ENCODE data around the gene KCNV2.

Gene KCNV2

GRCh38 chr9:2717385-2717784, at the start of gene KCNV2:
Gene KCNV2 (plus strand): TSS chr9:2717510. CDS start chr9:2717740, 230 bp downstream.
- no peak for TF ChIP-seq CTCF (IDR thresholded peaks at IDR 0.05)

- no peak for TF ChIP-seq CTCF (IDR thresholded peaks at IDR 0.05)
Observed at GRCh38 chr9:2673161-2673560, 44.1 kb upstream of the KCNV2 start.

GRCh38 chr9:2674141-2674824, 43.0 kb upstream of the KCNV2 start:
- no peak for TF ChIP-seq CTCF (IDR thresholded peaks at IDR 0.05)

GRCh38 chr9:2675834-2676233, 41.5 kb upstream of the KCNV2 start:
- TF ChIP-seq CTCF (IDR thresholded peaks at IDR 0.05), result no peak

- TF ChIP-seq CTCF (IDR thresholded peaks at IDR 0.05), result no peak
Observed at GRCh38 chr9:2676466-2676865, 40.8 kb upstream of the KCNV2 start.

- TF ChIP-seq CTCF (IDR thresholded peaks at IDR 0.05), result no peak
Observed at GRCh38 chr9:2677915-2678889, 39.1 kb upstream of the KCNV2 start.

- no peak for TF ChIP-seq CTCF (IDR thresholded peaks at IDR 0.05)
Observed at GRCh38 chr9:2679011-2679410, 38.3 kb upstream of the KCNV2 start.
